ENCODE measurements around the gene HSPB7. TPM values are rescaled to one million over a fixed set of nuclear protein-coding genes. Genes with fewer than 3 reads are reported as not detected.
"Not testable (repeated sequence)": the region's sequence is repeated elsewhere in the genome, so short reads cannot be mapped to it uniquely, and the experiment has no call there.

The HSPB7 gene
- total RNA-seq, 1 donor from 2014 or later, result 4.9 TPM

- DNase-seq (no peak), ATAC-seq (no peak)
- TF ChIP-seq CTCF (IDR thresholded peaks at IDR 0.05), result no peak
Observed at GRCh38 chr1:16063921-16064320, 46.1 kb upstream of the HSPB7 start.

DNA sequence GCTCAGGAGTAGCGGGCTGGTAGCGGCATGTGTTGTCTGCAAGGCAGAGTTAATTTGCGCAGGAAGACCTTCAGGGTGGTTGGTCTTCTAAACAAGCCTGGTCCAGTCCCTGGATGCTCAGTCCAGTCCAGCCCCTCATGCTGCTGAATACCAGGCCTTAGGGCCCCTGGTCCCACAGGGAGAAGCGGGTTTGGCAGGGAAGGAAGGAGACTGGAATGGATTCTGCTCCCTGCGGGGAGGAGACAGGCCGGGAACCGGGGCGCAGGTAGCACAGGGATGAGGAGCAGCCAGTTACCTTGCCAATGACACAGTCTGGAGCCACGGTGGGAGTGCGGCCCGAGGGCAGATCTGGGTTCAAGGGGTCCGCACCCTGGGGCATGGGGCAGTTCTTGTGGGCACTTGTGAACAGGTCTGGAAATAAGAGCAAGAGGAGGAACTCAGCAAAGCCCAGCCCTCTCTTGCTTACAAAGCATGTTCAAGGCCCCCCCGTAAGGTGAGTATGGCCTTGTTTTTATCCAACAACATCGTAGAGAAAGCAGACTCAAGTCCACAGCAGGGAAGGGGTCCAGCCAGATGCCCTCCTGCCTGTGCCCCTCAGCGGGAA, 45.5 kb upstream of the HSPB7 start:
- DNase-seq, result no peak
- intact Hi-C loops (cut with DNase I), result no loop called here
- TF ChIP-seq CTCF (IDR thresholded peaks at IDR 0.05), result no peak

More at GRCh38 chr1:16063921-16064320, 46.1 kb upstream of the HSPB7 start:
- H3K4me3 ChIP-seq, result no peak overlapping the region
- H3K36me3 ChIP-seq, result no peaks in the 10 kb centered on the region
- intact Hi-C loops (cut with DNase I), result no loop called here
- no peaks in the 10 kb centered on the region for H3K4me1 ChIP-seq
- no peaks in the 10 kb centered on the region for H3K9me3 ChIP-seq
- no peak overlapping the region for H3K27ac ChIP-seq
- H3K27me3 ChIP-seq (ENCODE audit: low read depth), result peaks cover 6% of the 10 kb centered on the region

GRCh38 chr1:16062687-16063075, 44.8 kb upstream of the HSPB7 start:
- H3K9me3 ChIP-seq; ATAC-seq; H3K36me3 ChIP-seq; H3K4me1 ChIP-seq; intact Hi-C loops (cut with DNase I); H3K4me3 ChIP-seq; DNase-seq; H3K27ac ChIP-seq; H3K27me3 ChIP-seq (ENCODE audit: low read depth): not testable (repeated sequence)

More for the DNA sequence above, 45.5 kb upstream of the HSPB7 start:
- H3K36me3 ChIP-seq, result no peaks in the 10 kb centered on the region
- peaks cover 6% of the 10 kb centered on the region for H3K27me3 ChIP-seq (ENCODE audit: low read depth)
- no peak overlapping the region for H3K27ac ChIP-seq
- H3K9me3 ChIP-seq, result no peaks in the 10 kb centered on the region
- no peaks in the 10 kb centered on the region for H3K4me1 ChIP-seq
- no peak for ATAC-seq
- no peak overlapping the region for H3K4me3 ChIP-seq

DNA sequence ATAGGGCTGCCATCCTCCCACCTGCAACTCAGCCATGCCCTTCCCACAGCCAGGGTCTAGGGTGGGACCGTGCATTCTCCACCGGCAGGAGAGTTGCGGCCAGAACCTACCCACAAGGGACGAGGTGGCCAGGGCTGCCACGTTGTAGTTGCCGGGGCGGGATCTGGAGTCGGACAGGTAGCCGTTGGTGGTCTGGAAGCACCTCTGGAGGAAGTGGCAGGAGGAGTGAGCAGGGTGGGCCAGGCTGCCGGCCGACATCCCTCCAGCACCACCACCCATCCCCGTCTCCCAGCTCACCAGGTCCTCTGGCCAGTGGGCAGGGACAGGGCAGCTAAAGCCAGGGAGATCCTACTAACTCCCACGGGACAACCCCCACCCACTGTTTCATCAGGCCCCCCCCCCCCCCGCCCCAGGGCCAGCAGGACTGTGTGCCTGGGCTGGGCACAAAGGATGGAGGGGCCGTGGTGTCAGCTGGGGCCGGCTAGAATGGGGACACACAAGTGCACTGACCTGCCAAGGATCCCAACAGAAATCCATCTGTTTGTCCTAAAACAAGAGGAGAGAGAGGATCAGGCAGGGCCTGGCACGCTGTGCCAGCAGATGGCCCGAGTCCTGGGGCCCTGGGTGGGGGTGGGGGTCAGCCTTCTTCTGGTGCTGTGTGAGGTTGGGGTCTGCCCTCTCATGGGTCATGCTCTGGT, 44.3 kb upstream of the HSPB7 start:
- DNase-seq; H3K27me3 ChIP-seq (ENCODE audit: low read depth); H3K4me3 ChIP-seq; H3K36me3 ChIP-seq; H3K4me1 ChIP-seq; H3K27ac ChIP-seq; intact Hi-C loops (cut with DNase I); H3K9me3 ChIP-seq; ATAC-seq: not testable (repeated sequence)

DNA sequence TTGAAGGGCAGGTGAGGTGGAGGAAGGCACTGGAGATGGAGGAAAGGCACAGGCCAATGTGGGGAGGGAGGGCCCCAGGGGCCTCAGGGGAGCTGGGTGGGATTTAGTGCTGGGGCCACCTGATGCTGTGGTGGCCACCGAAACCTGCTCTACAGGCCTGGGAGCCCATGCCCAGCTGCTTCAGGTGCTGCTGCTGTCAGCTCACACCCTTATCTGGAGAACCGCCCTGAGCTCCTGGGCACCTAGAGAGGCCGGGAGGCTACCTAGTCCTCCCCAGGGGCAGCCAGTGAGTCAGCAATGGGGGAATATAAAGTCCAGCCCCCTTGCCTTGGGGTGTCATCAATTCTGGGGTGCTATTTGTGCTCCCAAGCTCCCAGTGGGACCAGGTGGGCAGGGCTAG, 43.4 kb upstream of the HSPB7 start:
- no peak overlapping the region for H3K27ac ChIP-seq
- ATAC-seq (no peak), DNase-seq (no peak)
- intact Hi-C loops (cut with DNase I), result no loop called here
- peaks cover 6% of the 10 kb centered on the region for H3K27me3 ChIP-seq (ENCODE audit: low read depth)
- H3K4me3 ChIP-seq, result no peak overlapping the region
- H3K9me3 ChIP-seq, result no peaks in the 10 kb centered on the region
- no peak for TF ChIP-seq CTCF (IDR thresholded peaks at IDR 0.05)
- no peaks in the 10 kb centered on the region for H3K4me1 ChIP-seq
- H3K36me3 ChIP-seq, result no peaks in the 10 kb centered on the region

DNA sequence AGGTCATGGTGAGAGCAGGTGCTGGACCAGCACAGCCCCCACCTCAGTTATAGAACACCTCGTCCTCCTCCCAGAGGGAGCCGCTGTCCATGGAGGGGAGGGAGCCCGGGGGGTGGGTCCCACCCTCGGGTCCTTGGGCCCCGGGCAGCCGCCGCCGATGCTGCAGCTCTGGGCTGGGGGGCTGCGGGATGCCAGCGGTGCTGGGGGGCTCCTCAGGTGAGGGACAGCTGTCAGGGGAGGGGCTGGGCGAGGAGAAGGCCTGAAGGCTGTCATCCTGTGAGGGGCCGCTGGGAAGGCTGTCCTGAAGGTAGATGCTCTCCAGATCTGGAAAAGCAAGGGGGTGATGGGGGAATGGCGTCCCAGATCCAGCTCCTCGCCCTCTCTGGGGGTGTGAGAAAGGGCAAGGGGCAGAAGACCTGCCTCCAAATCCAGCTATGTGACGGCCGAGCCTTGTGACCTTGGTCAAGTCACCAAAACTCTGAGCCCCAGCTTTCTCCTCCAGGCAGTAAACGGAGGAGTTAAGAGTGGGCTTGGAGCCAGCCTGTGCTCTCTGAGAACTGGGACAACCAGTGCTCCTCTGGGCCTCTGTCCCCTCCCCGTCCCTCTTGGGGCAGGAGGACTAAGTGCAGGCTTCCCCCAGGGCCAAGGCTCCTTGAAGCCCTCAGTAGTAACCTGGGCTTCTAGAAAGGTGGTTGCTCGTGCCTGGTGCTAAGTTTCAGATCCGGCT, 40.7 kb upstream of the HSPB7 start:
- H3K4me1 ChIP-seq; H3K27me3 ChIP-seq (ENCODE audit: low read depth); intact Hi-C loops (cut with DNase I); H3K27ac ChIP-seq; DNase-seq; H3K9me3 ChIP-seq; ATAC-seq; H3K36me3 ChIP-seq; H3K4me3 ChIP-seq: not testable (repeated sequence)

GRCh38 chr1:16057314-16057915, 39.6 kb upstream of the HSPB7 start:
- intact Hi-C loops (cut with DNase I); ATAC-seq: not testable (repeated sequence)

DNA sequence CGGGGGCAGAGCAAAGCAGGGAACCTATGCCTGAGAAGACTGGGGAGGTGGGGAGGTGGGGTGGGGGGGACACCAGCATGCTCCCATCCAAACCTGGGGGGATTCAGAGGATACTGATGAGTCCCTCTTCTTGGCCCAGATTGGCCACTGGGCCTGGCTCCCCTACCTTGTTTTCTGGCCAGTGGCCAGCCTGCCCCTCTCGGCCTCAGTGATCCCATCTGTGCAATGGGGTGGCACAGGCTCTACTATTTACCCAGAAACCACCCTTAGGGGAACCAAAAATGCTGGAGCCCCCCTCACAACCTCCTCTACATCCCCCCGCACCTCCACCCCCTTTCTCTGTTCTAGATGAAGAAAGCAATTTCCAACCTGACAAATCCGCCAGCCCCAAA, 38.7 kb upstream of the HSPB7 start:
- intact Hi-C loops (cut with DNase I); ATAC-seq; H3K27me3 ChIP-seq (ENCODE audit: low read depth); H3K27ac ChIP-seq; H3K36me3 ChIP-seq; H3K9me3 ChIP-seq; H3K4me1 ChIP-seq; DNase-seq; H3K4me3 ChIP-seq: not testable (repeated sequence)

More at GRCh38 chr1:16057314-16057915, 39.6 kb upstream of the HSPB7 start:
- not testable (repeated sequence) for H3K9me3 ChIP-seq; DNase-seq; H3K36me3 ChIP-seq; H3K4me1 ChIP-seq; H3K27ac ChIP-seq; H3K27me3 ChIP-seq (ENCODE audit: low read depth); H3K4me3 ChIP-seq
